Peyer's patch (tissue), 4 donors: ENCODE data around the gene ZNF750.

Experiments
- CTCF ChIP-seq, 6 experiments: fragments of 450-650 bp in 4 of 6; fragments of 200-600 bp in 2 of 6; sonication (generic) in 1 of 6; IDR thresholded peaks; one replicate each; pipeline ENCODE4 v1.5.1; 2017 to 2019; ENCODE audit warnings: antibody characterized with exemption in 6 of 6, mild to moderate bottlenecking in 3 of 6, moderate library complexity in 1 of 6
- POLR2A ChIP-seq, 2 donors: fragments of 450-650 bp; IDR thresholded peaks; one replicate each; pipeline ENCODE4 v1.5.1; 2017; ENCODE audit warnings: antibody characterized with exemption in 2 of 2, mild to moderate bottlenecking in 2 of 2, moderate library complexity in 2 of 2

GRCh38 chr17:82810644-82811430 is 29.0 kb downstream of the ZNF750 start:
- TF ChIP-seq CTCF (IDR thresholded peaks at IDR 0.05) (no peak), POLR2A (IDR thresholded peaks at IDR 0.05) (no peak)
